SK-N-SH treated with all-trans-retinoic acid at 6 μM for 48 hours (cell line): ENCODE data around the gene HAUS8.

ENCODE experiments used
- ATAC-seq: fragments of 200-7000 bp; cut with Tn5 transposase; 3 replicates; pipeline ENCODE4 v1.9.1; 2020; ENCODE audit warnings: mild to moderate bottlenecking, moderate library complexity
- ARNTL ChIP-seq: fragments of 450-650 bp; formaldehyde crosslinking; IDR thresholded peaks from 2 replicates; pipeline ENCODE4 v1.5.0; 2020; ENCODE audit warnings: low read depth, mild to moderate bottlenecking, moderate library complexity, borderline replicate concordance
- BACH2 ChIP-seq: fragments of 250-450 bp; sonication (Bioruptor Pico); IDR thresholded peaks from 2 replicates; pipeline ENCODE4 v1.9.0; 2021; ENCODE audit warnings: mild to moderate bottlenecking, borderline replicate concordance
- CREB5 ChIP-seq: fragments of 250-450 bp; sonication (Bioruptor Pico); IDR thresholded peaks from 2 replicates; pipeline ENCODE4 v1.5.1; 2020; ENCODE audit warnings: low read depth, mild to moderate bottlenecking, moderate library complexity
- CSDC2 ChIP-seq: fragments of 250-450 bp; sonication (Bioruptor Pico); IDR thresholded peaks from 2 replicates; pipeline ENCODE4 v1.5.0; 2020; ENCODE audit warnings: mild to moderate bottlenecking, moderate library complexity
- CSRNP3 ChIP-seq: fragments of 250-450 bp; sonication (Bioruptor Pico); IDR thresholded peaks from 2 replicates; pipeline ENCODE4 v1.5.1; 2021; ENCODE audit warnings: mild to moderate bottlenecking, moderate library complexity
- ESRRG ChIP-seq: fragments of 250-450 bp; sonication (Bioruptor Pico); IDR thresholded peaks from 2 replicates; pipeline ENCODE4 v1.6.1; 2021; ENCODE audit warnings: mild to moderate bottlenecking
- GLIS3 ChIP-seq: fragments of 250-450 bp; sonication (Bioruptor Pico); IDR thresholded peaks from 2 replicates; pipeline ENCODE4 v1.5.0; 2020; ENCODE audit warnings: mild to moderate bottlenecking, moderate library complexity
- OSR1 ChIP-seq: fragments of 250-450 bp; sonication (Bioruptor Pico); IDR thresholded peaks from 2 replicates; pipeline ENCODE4 v1.8.0; 2022; ENCODE audit warnings: moderate library complexity, mild to moderate bottlenecking, inconsistent platforms
- PATZ1 ChIP-seq: fragments of 250-450 bp; sonication (Bioruptor Pico); IDR thresholded peaks from 2 replicates; pipeline ENCODE4 v1.8.0; 2020; ENCODE audit warnings: mild to moderate bottlenecking, moderate library complexity, borderline replicate concordance
- POU6F1 ChIP-seq: fragments of 250-450 bp; sonication (Bioruptor Pico); IDR thresholded peaks from 2 replicates; pipeline ENCODE4 v1.8.0; 2021; ENCODE audit warnings: low read depth, mild to moderate bottlenecking, moderate library complexity, borderline replicate concordance
- PPARA ChIP-seq: fragments of 250-450 bp; sonication (Bioruptor Pico); IDR thresholded peaks from 2 replicates; pipeline ENCODE4 v1.5.0; 2020; ENCODE audit warnings: mild to moderate bottlenecking, borderline replicate concordance
- RARB ChIP-seq: fragments of 250-450 bp; sonication (Bioruptor Pico); IDR thresholded peaks from 2 replicates; pipeline ENCODE4 v1.8.0; 2021; ENCODE audit warnings: mild to moderate bottlenecking, moderate library complexity
- TCF4 ChIP-seq: fragments of 250-450 bp; sonication (Bioruptor Pico); IDR thresholded peaks from 2 replicates; pipeline ENCODE4 v1.8.0; 2021; ENCODE audit warnings: mild to moderate bottlenecking, moderate library complexity, borderline replicate concordance
- TOX ChIP-seq: fragments of 250-450 bp; sonication (Bioruptor Pico); IDR thresholded peaks from 2 replicates; pipeline ENCODE4 v1.8.0; 2021; ENCODE audit warnings: mild to moderate bottlenecking, moderate library complexity, borderline replicate concordance
- ZC3H10 ChIP-seq: fragments of 250-450 bp; sonication (Bioruptor Pico); IDR thresholded peaks from 2 replicates; pipeline ENCODE4 v1.5.1; 2021; ENCODE audit warnings: mild to moderate bottlenecking, moderate library complexity
- ZFP30 ChIP-seq: fragments of 450-650 bp; formaldehyde crosslinking; IDR thresholded peaks from 2 replicates; pipeline ENCODE4 v1.5.0; 2022; ENCODE audit warnings: mild to moderate bottlenecking, moderate library complexity
- ZNF565 ChIP-seq: fragments of 450-650 bp; formaldehyde crosslinking; conservative IDR thresholded peaks from 2 replicates; pipeline ENCODE4 v1.5.0; 2020; ENCODE audit warnings: low read depth, mild to moderate bottlenecking, moderate library complexity
- ZNF70 ChIP-seq: fragments of 450-650 bp; formaldehyde crosslinking; IDR thresholded peaks from 2 replicates; pipeline ENCODE4 v1.5.0; 2020; ENCODE audit warnings: mild to moderate bottlenecking, moderate library complexity
- ZNF8 ChIP-seq: fragments of 450-650 bp; formaldehyde crosslinking; IDR thresholded peaks from 2 replicates; pipeline ENCODE4 v1.5.0; 2020; ENCODE audit warnings: mild to moderate bottlenecking, moderate library complexity

The HAUS8 gene

GRCh38 chr19:17081672-17082630 lies 6.7 kb upstream of the HAUS8 start:
- ATAC-seq, result no peak
- TF ChIP-seq OSR1 (CRISPR knock-in tag) (no peak), POU6F1 (CRISPR knock-in tag) (no peak), ZNF70 (CRISPR knock-in tag) (no peak), CSRNP3 (CRISPR knock-in tag) (no peak), ESRRG (CRISPR knock-in tag) (no peak), GLIS3 (CRISPR knock-in tag) (no peak), ARNTL (no peak), BACH2 (CRISPR knock-in tag) (no peak), ZNF565 (CRISPR knock-in tag) (no peak), PPARA (CRISPR knock-in tag) (no peak), TCF4 (CRISPR knock-in tag) (no peak), CSDC2 (CRISPR knock-in tag) (no peak), ZC3H10 (CRISPR knock-in tag) (no peak)

GRCh38 chr19:17080440-17080801 lies 5.2 kb upstream of the HAUS8 start:
- no peak for TF ChIP-seq CSDC2 (CRISPR knock-in tag)
- TF ChIP-seq ZNF8, result no peak
- TF ChIP-seq PATZ1 (CRISPR knock-in tag), result no peak
- TF ChIP-seq PPARA (CRISPR knock-in tag), result no peak
- TF ChIP-seq CREB5, result no peak
- TF ChIP-seq ZNF70 (CRISPR knock-in tag), result no peak
- TF ChIP-seq ZNF565 (CRISPR knock-in tag), result no peak
- no peak for TF ChIP-seq TOX (CRISPR knock-in tag)
- TF ChIP-seq POU6F1 (CRISPR knock-in tag), result no peak
- TF ChIP-seq CSRNP3 (CRISPR knock-in tag), result no peak
- no peak for TF ChIP-seq ZFP30
- TF ChIP-seq RARB (CRISPR knock-in tag), result no peak
- TF ChIP-seq OSR1 (CRISPR knock-in tag), result no peak
- TF ChIP-seq, all 23 proteins: peak for 0
- no peak for ATAC-seq
